ENCODE data around the gene MKRN2. TPM values are rescaled to one million over a fixed set of nuclear protein-coding genes. Genes with fewer than 3 reads are reported as not detected.

The MKRN2 gene
- total and polyA plus RNA-seq, 2 of the 13 experiments (the other 11 are each of a cell fraction or from before 2014, with no cell fraction given) = 25.5 to 34.3 TPM

- DNase-seq (ENCODE audit: low spot score) = no peak
- Histone ChIP-seq H3K79me2 (ENCODE audit: insufficient read depth, low read length) (no peaks in the 10 kb centered on the region), H3K27ac (ENCODE audit: extremely low read length, insufficient read depth, low read length) (no peak overlapping the region), H3K36me3 (replicated peaks in 1 of 2; ENCODE audit: control insufficient read depth in 1 of 2, insufficient read depth in 2 of 2, low read length in 2 of 2) (peaks cover 30 to 76% of the 10 kb centered on the region in 2 experiments), H3K9ac (ENCODE audit: insufficient read depth, low read depth, low read length) (no peak overlapping the region), H2AFZ (ENCODE audit: low read length) (no peak overlapping the region), H3K27me3 (ENCODE audit: control insufficient read depth in 1 of 2, insufficient read depth in 2 of 2, low read length in 2 of 2) (no peaks in the 10 kb centered on the region), H3K4me3 (replicated peaks in 1 of 3; ENCODE audit: insufficient read depth in 1 of 3, low read depth in 2 of 3, low read length in 3 of 3) (no peak overlapping the region), H4K20me1 (ENCODE audit: insufficient read depth, low read length) (no peaks in the 10 kb centered on the region), H3K4me1 (ENCODE audit: insufficient read depth, low read length) (no peaks in the 10 kb centered on the region), H3K4me2 (ENCODE audit: low read depth, low read length) (no peak overlapping the region), H3K9me3 (ENCODE audit: low read length) (no peaks in the 10 kb centered on the region)
- 100% methylated on average over 4 of the region's 4 CpGs for WGBS (ENCODE audit: low lambda C conversion rate)
- ATAC-seq = no peak
- in situ Hi-C loops (cut with HindIII; ENCODE audit: extremely low pct_ligation_motif_present, low pct_unique_long_range_greater_than_20kb) (no loop called here), intact Hi-C loops (cut with micrococcal nuclease; ENCODE audit: unreplicated experiment) (no loop called here)
- TF ChIP-seq PLRG1 (conservative IDR thresholded peaks at IDR 0.05) (no peak), ZNF770 (CRISPR knock-in tag; IDR thresholded peaks at IDR 0.05) (peak; percentile 44; the same call in 1 of the 2 replicates)
- no peak for FAIRE-seq
- no TSS peak for BruUV-seq (replicated peaks)
- ChIA-PET CTCF (ENCODE audit: low intra/inter-chr PET ratio, low total read pairs) (no interaction called here), POLR2A (no interaction called here)
These were observed 35.3 kb downstream of the MKRN2 start for GRCh38 chr3:12591997-12592715.

- ChIA-PET POLR2A (no interaction called here), CTCF (ENCODE audit: low intra/inter-chr PET ratio, low total read pairs) (no interaction called here)
- H3K79me2 ChIP-seq (ENCODE audit: insufficient read depth, low read length) = no peaks in the 10 kb centered on the region
- H3K4me2 ChIP-seq (ENCODE audit: low read depth, low read length) = no peak overlapping the region
- no peaks in the 10 kb centered on the region for H3K27me3 ChIP-seq (ENCODE audit: control insufficient read depth in 1 of 2, insufficient read depth in 2 of 2, low read length in 2 of 2)
- in situ Hi-C loops (cut with HindIII; ENCODE audit: extremely low pct_ligation_motif_present, low pct_unique_long_range_greater_than_20kb) (no loop called here), intact Hi-C loops (cut with micrococcal nuclease; ENCODE audit: unreplicated experiment) (no loop called here)
- no peaks in the 10 kb centered on the region for H3K9me3 ChIP-seq (ENCODE audit: low read length)
- H4K20me1 ChIP-seq (ENCODE audit: insufficient read depth, low read length) = no peaks in the 10 kb centered on the region
- no peak overlapping the region for H3K27ac ChIP-seq (ENCODE audit: extremely low read length, insufficient read depth, low read length)
- H3K9ac ChIP-seq (ENCODE audit: insufficient read depth, low read depth, low read length) = no peak overlapping the region
- BruUV-seq (replicated peaks) = no TSS peak
- no peak for DNase-seq (ENCODE audit: low spot score)
- H3K36me3 ChIP-seq (replicated peaks in 1 of 2; ENCODE audit: control insufficient read depth in 1 of 2, insufficient read depth in 2 of 2, low read length in 2 of 2) = peaks cover 30 to 76% of the 10 kb centered on the region in 2 experiments
- 100% methylated on average over 3 of the region's 3 CpGs for WGBS (ENCODE audit: low lambda C conversion rate)
- no peak overlapping the region for H3K4me3 ChIP-seq (replicated peaks in 1 of 3; ENCODE audit: insufficient read depth in 1 of 3, low read depth in 2 of 3, low read length in 3 of 3)
- no peaks in the 10 kb centered on the region for H3K4me1 ChIP-seq (ENCODE audit: insufficient read depth, low read length)
- no peak overlapping the region for H2AFZ ChIP-seq (ENCODE audit: low read length)
- TF ChIP-seq AFF4 (CRISPR knock-in tag; IDR thresholded peaks at IDR 0.05) (no peak), RBM22 (optimal IDR thresholded peaks at IDR 0.05; ENCODE audit: low read length) (peak; percentile 22)
- no peak for ATAC-seq
- FAIRE-seq = no peak
These were observed 36.6 kb downstream of the MKRN2 start for GRCh38 chr3:12593473-12593872.
